GM21576 (cell line): Measurements from ENCODE around the gene HEXIM2.
"Not testable (repeated sequence)": the region's sequence is repeated elsewhere in the genome, so short reads cannot be mapped to it uniquely, and the experiment has no call there.

ENCODE experiments used
- ATAC-seq: cut with Tn5 transposase; IDR thresholded peaks from one replicate; pipeline ENCODE4 v1.9.1; 2021; ENCODE audit warnings: mild to moderate bottlenecking, moderate library complexity; ENCODE audit not compliant: unreplicated experiment

Gene HEXIM2, protein sequence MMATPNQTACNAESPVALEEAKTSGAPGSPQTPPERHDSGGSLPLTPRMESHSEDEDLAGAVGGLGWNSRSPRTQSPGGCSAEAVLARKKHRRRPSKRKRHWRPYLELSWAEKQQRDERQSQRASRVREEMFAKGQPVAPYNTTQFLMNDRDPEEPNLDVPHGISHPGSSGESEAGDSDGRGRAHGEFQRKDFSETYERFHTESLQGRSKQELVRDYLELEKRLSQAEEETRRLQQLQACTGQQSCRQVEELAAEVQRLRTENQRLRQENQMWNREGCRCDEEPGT

DNA sequence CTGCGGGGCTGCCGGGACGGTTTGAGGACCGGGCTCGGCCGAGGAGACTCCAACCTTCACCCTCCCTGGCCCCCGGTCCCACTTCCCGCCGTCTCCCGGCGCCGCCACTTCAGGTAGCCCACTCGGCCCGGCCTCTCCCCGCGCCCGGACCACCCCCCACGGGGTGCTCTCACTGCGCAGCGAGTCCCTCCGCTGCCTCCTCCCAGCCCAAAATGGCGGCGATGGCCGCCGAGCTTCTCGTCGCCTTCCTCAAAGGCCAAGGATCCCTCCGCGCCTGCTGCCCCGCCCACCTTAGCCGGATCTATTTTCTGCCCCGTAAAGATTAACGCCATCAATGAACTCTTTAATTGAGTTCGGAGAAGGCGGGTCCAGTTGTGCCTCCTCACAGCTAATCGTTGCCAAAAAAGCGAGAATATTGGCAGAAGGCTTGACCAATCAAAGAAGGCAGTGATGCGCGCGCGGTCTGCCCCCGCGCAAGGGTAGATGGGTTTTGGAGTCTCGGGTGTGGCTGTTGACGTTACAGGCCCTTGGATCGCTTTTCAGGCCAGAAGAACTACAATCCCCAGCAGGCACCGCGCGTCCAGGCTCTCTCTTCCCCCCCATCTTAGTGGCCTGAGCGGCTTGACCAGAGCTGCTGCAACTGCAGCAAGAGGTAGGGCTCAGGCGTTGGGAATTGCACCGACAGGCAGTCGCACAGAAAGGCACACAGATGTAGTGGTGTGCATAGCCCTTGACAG is at the start of gene HEXIM2:
HEXIM2 (plus strand) TSS at position 588 of the 737 bp plus-strand sequence. CDS start 919 bp downstream, outside the sequence.
- peak; percentile 86 for ATAC-seq

GRCh38 chr17:45112559-45113423 is 48.9 kb upstream of the HEXIM2 start:
- ATAC-seq: no peak

DNA sequence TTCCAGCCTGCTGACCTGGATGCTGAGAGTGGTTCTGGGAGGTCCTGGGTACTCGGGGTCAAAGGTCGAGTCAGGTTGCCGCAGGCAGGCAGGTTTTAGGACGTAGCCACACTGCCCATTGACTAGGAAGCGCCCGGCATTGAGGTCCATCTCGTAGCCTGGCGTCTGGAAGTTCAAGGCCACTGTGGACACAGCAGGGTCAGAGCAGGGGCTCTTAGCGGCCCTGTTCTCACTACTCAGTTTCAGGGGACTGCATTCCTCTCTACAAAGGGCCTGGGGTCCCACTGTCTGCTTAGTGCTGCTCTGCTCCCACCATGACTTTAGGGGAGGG is 48.3 kb upstream of the HEXIM2 start:
- ATAC-seq: no peak

DNA sequence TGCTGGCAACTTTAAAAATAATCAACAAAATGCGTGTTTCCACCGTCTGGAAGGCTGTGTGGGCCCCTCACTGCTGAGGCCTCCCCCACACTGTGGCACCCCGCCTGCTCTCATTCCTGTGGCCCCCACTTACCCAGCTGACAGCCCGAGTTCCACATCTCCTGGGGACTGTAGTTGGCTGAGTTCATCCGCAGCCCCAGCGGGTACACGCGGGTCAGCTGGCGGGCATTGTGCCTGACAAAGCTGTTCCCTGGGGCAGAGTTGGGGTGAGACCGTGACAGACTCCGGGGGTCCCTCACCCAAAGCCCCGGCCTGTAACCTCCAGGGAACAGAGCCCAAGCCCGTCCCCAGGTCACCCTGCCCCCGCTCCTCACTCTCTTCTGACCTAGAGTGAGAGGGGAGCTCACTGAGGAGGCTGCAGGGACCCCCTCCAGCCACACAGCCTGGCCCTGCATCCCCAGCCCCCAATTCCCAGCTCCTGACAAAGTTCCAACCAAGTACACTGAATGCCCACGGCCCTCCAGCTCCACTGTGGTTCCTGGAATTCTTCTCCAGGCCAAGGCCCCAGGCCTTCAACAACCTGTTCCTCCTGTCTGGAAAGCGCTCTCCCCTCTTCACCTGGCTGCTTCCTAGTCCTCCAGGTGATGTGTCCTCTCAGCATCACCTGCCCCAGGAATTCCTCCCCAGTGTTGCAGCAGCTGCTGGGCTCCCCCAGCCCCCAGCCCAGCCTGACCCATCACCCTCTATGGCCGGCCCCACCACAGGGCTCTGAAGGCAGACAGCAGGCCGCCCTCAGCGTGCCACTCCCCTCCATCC is 47.4 kb upstream of the HEXIM2 start:
- ATAC-seq: no peak

DNA sequence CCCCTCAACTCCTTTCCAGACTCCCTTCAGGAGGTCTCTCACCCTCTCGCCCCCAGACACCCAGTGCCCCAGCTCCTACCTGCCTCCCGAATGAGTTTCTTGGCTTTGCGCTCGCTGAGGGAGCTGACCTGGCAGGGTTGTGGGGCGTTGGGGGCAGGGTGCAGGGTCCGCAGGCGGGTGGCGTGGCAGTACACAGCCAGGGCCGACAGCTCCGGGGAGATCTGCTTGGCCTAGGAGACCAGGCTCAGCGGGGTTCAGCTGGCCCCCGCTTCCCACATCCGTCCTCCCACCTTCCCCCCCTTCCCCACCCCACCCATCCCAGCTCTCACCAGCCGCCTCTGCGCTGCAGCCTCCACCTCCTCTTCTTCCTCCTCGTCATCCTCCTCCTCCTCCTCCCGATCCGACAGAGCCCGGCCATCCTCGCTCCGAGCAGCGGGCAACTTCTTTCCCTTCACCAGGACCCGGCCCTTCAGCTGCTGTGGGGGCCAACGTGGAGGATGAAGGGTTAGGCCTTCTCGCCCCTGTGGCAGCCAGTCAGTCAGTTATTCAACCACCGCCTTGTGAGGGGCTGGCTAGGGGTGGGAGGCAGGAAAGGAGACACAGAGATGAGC is 46.6 kb upstream of the HEXIM2 start:
- no peak for ATAC-seq

DNA sequence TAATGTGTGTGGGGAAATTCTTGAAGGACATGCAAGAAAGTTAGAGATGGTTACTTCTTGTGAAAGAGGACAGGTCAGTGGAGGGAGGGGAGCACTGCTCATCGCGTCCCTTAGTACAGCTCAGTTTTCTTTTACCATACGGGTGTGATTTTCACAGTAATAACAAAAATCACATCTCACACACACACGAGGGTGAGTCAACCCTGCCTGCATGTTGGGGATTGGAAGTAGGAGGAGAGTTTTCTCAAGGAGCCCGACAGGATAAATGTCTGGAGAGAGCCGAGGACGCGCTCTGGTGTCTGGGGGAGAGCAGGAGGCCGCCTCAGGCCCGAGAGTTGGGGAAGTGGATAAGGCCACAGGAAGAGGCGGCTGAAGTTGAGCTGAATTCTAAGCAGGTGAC is 45.8 kb upstream of the HEXIM2 start:
- no peak for ATAC-seq

GRCh38 chr17:45116434-45117016 is 45.1 kb upstream of the HEXIM2 start:
- no peak for ATAC-seq

DNA sequence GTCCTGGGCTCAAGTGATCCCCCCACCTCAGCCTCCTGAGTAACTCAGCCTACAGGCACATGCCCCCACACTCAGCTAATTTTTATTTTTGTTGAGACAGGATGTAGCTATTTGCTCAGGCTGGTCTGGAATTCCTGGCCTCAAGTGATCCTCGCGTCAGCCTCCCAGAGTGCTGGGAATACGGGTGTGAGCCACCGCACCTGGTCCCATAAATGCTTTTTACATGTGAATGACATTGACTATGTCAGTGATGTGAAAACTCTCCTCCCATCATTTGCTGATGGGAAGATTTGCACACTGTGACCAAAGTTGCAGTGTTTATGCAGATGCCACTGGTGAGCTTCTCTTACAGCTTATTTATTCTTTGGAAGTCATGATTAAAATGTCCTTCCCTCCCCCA is 44.3 kb upstream of the HEXIM2 start:
- ATAC-seq: no peak

- no peak for ATAC-seq
These were observed 43.6 kb upstream of the HEXIM2 start for GRCh38 chr17:45117848-45118646.

DNA sequence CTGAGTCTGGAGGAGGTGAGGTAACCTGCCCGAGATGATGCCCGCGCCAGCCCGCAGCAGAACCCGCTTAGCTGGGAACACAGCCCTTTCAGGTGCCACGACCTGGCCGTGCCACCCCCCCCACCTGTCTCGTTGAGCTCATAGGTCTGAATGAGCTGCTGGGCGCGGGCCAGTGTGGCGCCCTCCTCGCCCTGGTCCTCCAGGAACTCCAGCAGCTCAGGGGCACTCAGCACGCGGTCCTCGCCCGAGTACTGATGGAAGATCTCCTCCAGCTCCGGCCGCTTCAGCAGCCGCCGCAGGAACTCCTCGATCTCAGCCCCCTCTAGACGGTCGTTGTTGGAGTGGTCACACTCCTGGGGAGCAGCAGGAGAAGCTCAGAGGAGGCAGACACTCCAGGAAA is 43.0 kb upstream of the HEXIM2 start:
- no peak for ATAC-seq

- no peak for ATAC-seq
These were observed 41.7 kb upstream of the HEXIM2 start for GRCh38 chr17:45119964-45120363.

DNA sequence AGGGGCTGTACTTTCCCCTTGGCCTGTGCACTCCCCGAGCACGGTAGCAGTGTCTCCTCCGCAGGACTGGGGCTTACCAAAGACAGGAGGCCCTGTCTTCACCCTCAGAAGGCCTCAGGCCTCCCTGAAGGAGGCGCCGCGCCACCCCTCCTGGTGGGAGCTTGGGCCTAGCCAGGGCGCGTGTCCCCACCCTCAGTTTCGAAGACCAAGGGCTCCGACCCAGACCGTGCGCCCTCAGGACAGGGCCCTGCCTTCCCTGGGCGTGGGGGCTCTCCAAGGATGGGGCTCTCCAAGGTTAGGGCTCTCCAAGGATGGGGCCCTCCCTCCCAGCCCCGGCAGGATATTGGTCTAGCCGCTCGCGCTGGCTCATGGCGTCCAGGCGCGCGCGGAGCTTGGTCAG is 41.1 kb upstream of the HEXIM2 start:
- no peak for ATAC-seq

DNA sequence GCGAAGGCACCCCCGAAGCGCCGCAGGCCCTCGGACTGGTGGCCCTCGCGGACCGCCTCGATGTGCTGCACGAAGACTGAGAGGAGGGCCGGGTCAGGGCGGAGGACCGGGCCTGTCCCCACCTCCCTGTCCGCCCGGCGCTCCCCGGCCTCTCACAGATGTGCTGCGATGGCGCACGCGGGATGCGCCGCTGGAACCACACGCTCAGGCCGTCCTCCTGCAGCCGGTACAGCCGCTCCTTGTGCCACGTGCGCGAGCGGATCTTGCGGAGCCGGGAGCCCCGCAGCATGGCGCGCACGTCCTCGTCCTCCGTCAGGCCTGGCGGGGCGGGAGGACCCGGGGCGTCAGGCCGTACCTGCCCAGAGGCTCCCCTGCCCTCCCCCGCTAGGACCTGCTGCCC is 40.6 kb upstream of the HEXIM2 start:
- no peak for ATAC-seq

GRCh38 chr17:45123076-45123770 is 38.5 kb upstream of the HEXIM2 start:
- no peak for ATAC-seq

DNA sequence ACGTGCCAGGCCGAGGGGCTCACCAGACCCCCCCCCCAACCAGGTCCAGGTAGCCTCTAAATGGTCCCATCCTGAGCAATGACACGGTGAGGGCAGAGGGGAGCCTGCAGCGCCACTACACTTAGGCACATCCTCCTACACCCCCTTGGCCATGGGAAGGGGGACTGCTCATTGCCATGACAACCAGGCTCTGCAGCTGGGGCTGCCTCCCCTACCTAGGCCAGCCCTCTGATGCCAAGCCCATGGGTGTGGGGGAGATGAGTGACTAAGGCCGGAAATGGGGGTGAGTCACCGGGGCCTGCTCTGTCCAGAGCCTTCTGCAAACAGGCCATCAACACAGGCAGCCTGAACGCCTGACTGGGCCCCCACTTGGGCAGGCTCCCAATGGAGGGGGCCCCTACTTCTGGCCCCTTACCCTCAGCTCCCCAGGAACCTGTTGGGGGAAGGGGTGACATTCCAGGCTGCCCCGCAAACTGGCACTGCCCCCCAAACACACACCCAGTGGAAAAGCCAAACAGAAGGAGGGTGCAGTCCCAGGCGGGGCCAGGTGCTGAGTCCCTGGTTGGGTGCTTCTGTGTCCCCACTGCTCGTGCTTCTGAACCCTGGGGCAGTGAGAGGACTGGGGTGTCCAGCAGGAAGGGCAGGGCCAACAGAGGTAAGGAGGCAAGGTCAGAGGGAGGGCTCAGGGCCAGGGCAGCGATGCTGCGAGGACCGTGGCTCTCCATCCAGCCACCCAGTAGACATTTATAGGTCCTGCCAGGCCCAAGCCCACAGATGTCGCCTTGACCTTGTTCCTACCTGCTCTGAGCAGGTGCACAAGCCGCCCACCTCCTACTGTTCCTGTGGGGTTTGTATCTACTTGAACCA is 37.5 kb upstream of the HEXIM2 start:
- ATAC-seq: no peak

GRCh38 chr17:45124797-45125122 is 36.9 kb upstream of the HEXIM2 start:
- ATAC-seq: not testable (repeated sequence)

- no peak for ATAC-seq
These were observed 36.2 kb upstream of the HEXIM2 start for GRCh38 chr17:45125509-45125908.

- no peak for ATAC-seq
These were observed 34.5 kb upstream of the HEXIM2 start for GRCh38 chr17:45127207-45127547.
